ENCODE data around the gene UBXN6. TPM values are rescaled to one million over a fixed set of nuclear protein-coding genes. Genes with fewer than 3 reads are reported as not detected.

Gene UBXN6
- total and polyA plus RNA-seq, 2 of the 8 experiments (the other 6 are each of a cell fraction or from before 2014, with no cell fraction given): 28.0 to 43.8 TPM

- CTCF ChIA-PET (ENCODE audit: partially characterized antibody): no interaction called here
- no peak for FAIRE-seq
- no peak overlapping the region for H4K5ac ChIP-seq (ENCODE audit: insufficient read length, low read depth, low read length)
- TF ChIP-seq EGR1 (IDR thresholded peaks at IDR 0.05; ENCODE audit: borderline replicate concordance, low read depth, low read length) (no peak), SP1 (IDR thresholded peaks at IDR 0.05; ENCODE audit: low read depth, low read length) (no peak), SIX5 (IDR thresholded peaks at IDR 0.05; ENCODE audit: low read depth, low read length) (no peak), CTBP2 (IDR thresholded peaks at IDR 0.05; ENCODE audit: borderline replicate concordance, insufficient read depth, insufficient read length, low read length) (no peak), KDM4A (IDR thresholded peaks at IDR 0.05; ENCODE audit: low read depth, low read length, severe bottlenecking) (no peak), ATF3 (IDR thresholded peaks at IDR 0.05; ENCODE audit: insufficient read depth, low read depth, low read length) (no peak), SP4 (IDR thresholded peaks at IDR 0.05; ENCODE audit: low read length) (no peak), RNF2 (IDR thresholded peaks at IDR 0.05; ENCODE audit: borderline replicate concordance, low read depth, low read length, missing control alignments, poor library complexity, severe bottlenecking) (no peak), CBX5 (IDR thresholded peaks at IDR 0.05; ENCODE audit: low read depth, low read length) (no peak), RFX5 (IDR thresholded peaks at IDR 0.05; ENCODE audit: borderline replicate concordance, low read depth, low read length) (no peak), TCF12 (IDR thresholded peaks at IDR 0.05; ENCODE audit: low read depth, low read length) (no peak), BRCA1 (IDR thresholded peaks at IDR 0.05; ENCODE audit: low read depth, low read length) (no peak), SIRT6 (IDR thresholded peaks at IDR 0.05; ENCODE audit: low read length) (no peak), RBBP5 (IDR thresholded peaks at IDR 0.05; ENCODE audit: borderline replicate concordance, low read depth, low read length) (no peak)
Observed at GRCh38 chr19:4467835-4468234, 10.2 kb upstream of the UBXN6 start.

More at GRCh38 chr19:4467835-4468234, 10.2 kb upstream of the UBXN6 start:
- Histone ChIP-seq H3K4me2 (ENCODE audit: insufficient read depth in 1 of 2, low read depth in 2 of 2, low read length in 2 of 2) (no peak overlapping the region), H2BK120ac (replicated peaks; ENCODE audit: low read depth, low read length) (no peak overlapping the region), H3K4me3 (ENCODE audit: extremely low read depth in 1 of 4, insufficient read depth in 2 of 4, low read depth in 3 of 4, low read length in 4 of 4) (no peak overlapping the region), H3K36me3 (ENCODE audit: control insufficient read depth in 2 of 4, insufficient read depth in 4 of 4, low read length in 3 of 4) (no peaks in the 10 kb centered on the region), H2AFZ (ENCODE audit: low read length) (no peak overlapping the region), H4K20me1 (replicated peaks in 1 of 2; ENCODE audit: control insufficient read depth in 1 of 2, insufficient read depth in 2 of 2, low read length in 2 of 2) (no peaks in the 10 kb centered on the region), H3K4me1 (replicated peaks in 1 of 4; ENCODE audit: control insufficient read depth in 3 of 4, insufficient read depth in 4 of 4, low read length in 3 of 4) (peaks cover 0 to 3% (median 1%) of the 10 kb centered on the region in 4 experiments; a peak in 4 of 7 replicates), H2BK12ac (ENCODE audit: low read depth, low read length) (no peak overlapping the region), H3K9ac (replicated peaks in 1 of 4; ENCODE audit: extremely low read depth in 1 of 4, low read depth in 3 of 4, low read length in 3 of 4) (no peak overlapping the region), H3K79me1 (ENCODE audit: low read depth, low read length) (no peaks in the 10 kb centered on the region), H2AK5ac (ENCODE audit: low read depth, low read length) (no peak overlapping the region), H4K8ac (ENCODE audit: extremely low read depth, insufficient read depth, low read length) (no peak overlapping the region), H3K9me3 (ENCODE audit: insufficient read depth in 2 of 2, low read depth in 1 of 2, low read length in 1 of 2) (no peaks in the 10 kb centered on the region), H3K79me2 (ENCODE audit: control insufficient read depth in 1 of 2, insufficient read depth in 2 of 2, low read length in 2 of 2) (peaks cover 3 to 4% of the 10 kb centered on the region in 2 experiments; a peak in 3 of 4 replicates), H3K4ac (replicated peaks; ENCODE audit: insufficient read length, low read depth, low read length) (no peak overlapping the region), H2BK20ac (ENCODE audit: low read length) (no peak overlapping the region), H3K14ac (ENCODE audit: insufficient read length) (no peak overlapping the region), H2BK5ac (ENCODE audit: low read depth, low read length) (no peak overlapping the region), H3K23me2 (ENCODE audit: low read depth, low read length) (peaks cover 8% of the 10 kb centered on the region; the same call in 1 of the 2 replicates), H3K27ac (ENCODE audit: low read depth, low read length) (no peak overlapping the region), H3K23ac (ENCODE audit: insufficient read length) (no peak overlapping the region), H3K27me3 (replicated peaks in 1 of 4; ENCODE audit: control insufficient read depth in 3 of 4, extremely low read depth in 1 of 4, insufficient read depth in 3 of 4, low read length in 3 of 4) (no peaks in the 10 kb centered on the region), H3K56ac (replicated peaks; ENCODE audit: insufficient read length, low read depth, low read length) (no peak overlapping the region), H4K91ac (replicated peaks; ENCODE audit: insufficient read length, low read length) (no peak overlapping the region), H3K18ac (ENCODE audit: extremely low read depth, low read length) (no peak overlapping the region), H2BK15ac (ENCODE audit: low read length) (no peak overlapping the region)
- 90% methylated on average over 3 of the region's 3 CpGs; no CpG with 5 or more reads in 1 of the 2 experiments for WGBS, 2 experiments (ENCODE audit: extremely low coverage in 1 of 2, insufficient coverage in 1 of 2, insufficient read length in 1 of 2, insufficient replicate concordance in 2 of 2, low coverage in 1 of 2, low lambda C conversion rate in 2 of 2, missing lambda C conversion rate in 1 of 2)
- POLR2A ChIA-PET (ENCODE audit: partially characterized antibody): interaction anchor here (0.8 to 1.3 kb wide), 4 partner anchors 9 to 19 kb away, joined by 3 to 4 read pairs (median 4); no protein-coding TSS in a partner anchor
- DNase-seq (ENCODE audit: low read depth in 1 of 2, low spot score in 2 of 2): no peak
